Activated CD4-positive, alpha-beta T cell treated with anti-CD3 and anti-CD28 coated beads for 36 hours (primary cell): ENCODE data around the gene MYO1B. TPM values are rescaled to one million over a fixed set of nuclear protein-coding genes. Genes with fewer than 3 reads are reported as not detected.

Experiments used
- ATAC-seq: fragments of 200-7000 bp; cut with Tn5 transposase; one replicate; pipeline ENCODE4 v1.10.0; 2021; ENCODE audit warnings: mild to moderate bottlenecking, moderate library complexity
- CTCF ChIA-PET: fragments of 350-600 bp; sonication (Branson Sonifier 250); formaldehyde crosslinking; loops from one replicate; lab custom pipeline; 2021; ENCODE audit warnings: antibody characterized with exemption; lab: Charles Lee
- POLR2A ChIA-PET: fragments of 350-600 bp; sonication (Branson Sonifier 250); formaldehyde crosslinking; loops from one replicate; lab custom pipeline; 2021; ENCODE audit warnings: antibody characterized with exemption, inconsistent platforms; lab: Charles Lee
- DNase-seq: peaks from one replicate; pipeline ENCODE4 v3.0.0-alpha.2; 2020
- H3K27ac Mint-ChIP-seq: one replicate; pipeline ENCODE4 v1.8.0; 2021; ENCODE audit warnings: mixed read lengths
- H3K27me3 Mint-ChIP-seq: one replicate; pipeline ENCODE4 v1.8.0; 2021; ENCODE audit warnings: mixed read lengths
- H3K36me3 Mint-ChIP-seq: one replicate; pipeline ENCODE4 v1.8.0; 2021; ENCODE audit warnings: low read depth, mixed read lengths
- H3K4me1 Mint-ChIP-seq: one replicate; pipeline ENCODE4 v1.8.0; 2021; ENCODE audit warnings: mixed read lengths
- H3K4me3 Mint-ChIP-seq: one replicate; pipeline ENCODE4 v1.8.0; 2021; ENCODE audit warnings: mild to moderate bottlenecking, moderate library complexity, mixed read lengths
- H3K9me3 Mint-ChIP-seq: one replicate; pipeline ENCODE4 v1.8.0; 2021; ENCODE audit warnings: low read depth, mixed read lengths
- intact Hi-C, 2 experiments: fragments of 100-400 bp; cut with DNase I in 1 of 2; cut with micrococcal nuclease in 1 of 2; formaldehyde crosslinking; loops; one replicate each; pipeline versions ENCODE4 v1.14.2 to v1.15.1; 2022 to 2024; cut with DNase I, micrococcal nuclease
- total RNA-seq, 2 experiments: library from RNA; stranded (reverse); gene quantifications; one replicate each; pipeline ENCODE4 v1.2.3, GENCODE V29; 2021

The MYO1B gene
- total RNA-seq, 2 experiments from 2014 or later = 29.7 to 36.7 TPM

DNA sequence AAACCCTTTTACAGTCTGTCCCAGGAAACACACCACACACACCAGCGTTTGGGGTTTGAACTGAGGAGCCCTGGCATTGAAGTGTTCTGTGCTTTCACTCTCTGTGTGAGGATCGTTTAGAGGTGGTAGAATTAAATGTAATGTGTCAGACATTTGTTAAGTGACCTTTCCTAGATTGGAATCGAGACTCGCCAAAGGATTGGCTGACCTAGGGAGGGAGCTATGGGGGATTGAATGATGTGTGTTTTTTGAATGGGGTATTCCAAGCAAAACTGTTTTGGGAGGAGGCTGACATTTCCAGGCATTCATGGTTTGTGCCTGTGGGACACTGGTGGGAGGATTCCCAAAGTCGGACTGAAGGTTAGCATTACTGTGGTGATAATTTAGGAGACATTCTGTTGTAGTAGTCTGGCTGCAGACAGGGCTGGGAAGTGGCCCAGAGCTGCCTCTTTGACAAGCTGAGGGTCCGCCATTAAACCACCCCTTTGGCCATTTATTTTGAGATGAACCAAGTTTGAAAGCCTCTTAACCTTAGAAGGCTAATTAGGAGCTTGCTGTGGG, 1.7 kb downstream of the MYO1B start:
- Mint-ChIP-seq H3K4me3 (peak overlapping the region; percentile 79), H3K4me1 (peaks cover 20% of the 10 kb centered on the region), H3K27ac (no peak overlapping the region), H3K36me3 (no peaks in the 10 kb centered on the region), H3K27me3 (peaks cover 20% of the 10 kb centered on the region), H3K9me3 (peaks cover 5% of the 10 kb centered on the region)
- ChIA-PET POLR2A (no interaction called here), CTCF (interaction anchor here (2.3 kb wide), 1 partner anchor 275 kb away, joined by 6 read pairs; no protein-coding TSS in a partner anchor)
- DNase-seq (no peak), ATAC-seq (no peak)
- intact Hi-C loops = loop anchor here (5.0 kb wide), 2 partner anchors 75 to 195 kb away; no protein-coding TSS in a partner anchor

DNA sequence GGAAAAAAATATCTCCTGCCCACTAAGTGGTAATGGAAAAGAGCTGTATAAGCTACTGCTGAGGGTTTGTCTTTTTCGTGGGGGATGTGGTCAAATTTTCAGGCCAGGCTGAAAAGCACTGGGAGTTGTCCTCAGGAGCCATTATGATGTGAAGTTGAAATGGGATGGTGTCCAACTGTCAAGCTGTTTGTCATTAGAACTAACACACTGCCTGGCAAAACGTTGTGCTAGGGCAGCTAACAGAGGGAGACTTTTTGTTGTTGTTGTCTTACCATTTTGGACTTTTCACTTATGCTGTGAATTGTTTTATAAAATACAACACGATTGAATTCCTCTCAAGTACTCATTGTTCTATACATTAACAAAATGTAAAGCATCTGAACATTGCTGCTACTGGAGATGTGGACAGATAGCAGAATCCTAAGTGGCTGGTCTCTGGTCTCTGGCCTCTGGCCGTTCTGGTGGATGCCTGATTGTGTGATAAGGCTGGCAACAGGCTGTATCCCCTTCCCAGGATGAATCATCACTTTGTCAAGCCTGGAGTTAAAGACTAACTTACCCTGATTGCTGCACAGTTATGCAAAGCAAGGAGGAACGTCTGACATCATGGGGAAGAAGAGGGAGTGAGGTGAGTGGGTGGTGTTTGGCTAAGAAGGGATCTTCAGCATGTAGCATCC, 2.3 kb downstream of the MYO1B start:
- Mint-ChIP-seq H3K27ac (peak overlapping the region; percentile 11), H3K27me3 (peaks cover 20% of the 10 kb centered on the region), H3K36me3 (no peaks in the 10 kb centered on the region), H3K4me3 (peak overlapping the region; percentile 79), H3K4me1 (peaks cover 20% of the 10 kb centered on the region), H3K9me3 (peaks cover 5% of the 10 kb centered on the region)
- ATAC-seq = no peak
- ChIA-PET CTCF (interaction anchor here (1.1 to 2.3 kb wide), 2 partner anchors 8 to 274 kb away, joined by 3 to 6 read pairs; no protein-coding TSS in a partner anchor), POLR2A (no interaction called here)
- intact Hi-C loops = loop anchor here (5.0 kb wide), 2 partner anchors 75 to 195 kb away; no protein-coding TSS in a partner anchor
- no peak for DNase-seq

DNA sequence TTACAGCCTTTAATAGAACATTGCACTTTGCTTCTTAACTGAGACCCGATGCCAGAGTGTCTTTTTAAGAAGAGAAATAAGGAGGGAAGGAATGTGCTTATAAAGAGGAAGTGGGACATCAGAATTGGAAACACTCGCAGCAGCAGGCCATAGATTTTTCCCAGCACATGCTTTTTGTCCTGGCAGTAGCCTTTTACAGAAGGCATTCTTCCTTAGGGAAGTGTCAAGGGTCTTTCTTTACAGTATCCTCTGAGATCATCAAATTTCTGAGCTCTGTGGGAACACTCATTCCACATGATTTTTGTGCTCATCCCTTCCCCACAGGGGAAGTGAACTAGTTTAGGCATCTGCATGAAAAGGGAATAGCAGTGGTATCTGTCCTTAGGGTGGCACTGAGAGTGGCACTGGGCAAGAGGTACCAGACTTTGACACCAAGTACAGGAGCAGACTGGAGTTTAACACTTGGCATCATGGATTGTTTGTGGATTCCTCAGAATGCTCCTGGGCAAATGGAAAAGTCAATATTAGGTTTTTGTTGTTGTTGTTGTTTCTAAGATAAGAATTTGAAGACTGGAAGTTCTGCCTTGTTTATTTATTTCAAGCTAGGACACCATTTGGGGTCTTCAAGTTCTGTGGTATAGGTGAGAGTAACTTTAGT, 4.1 kb downstream of the MYO1B start:
- ChIA-PET CTCF (interaction anchor here (0.7 to 1.2 kb wide), 2 partner anchors 270 to 272 kb away, joined by 3 read pairs; no protein-coding TSS in a partner anchor), POLR2A (no interaction called here)
- no peaks in the 10 kb centered on the region for H3K36me3 Mint-ChIP-seq
- H3K4me3 Mint-ChIP-seq = no peak overlapping the region
- no peak overlapping the region for H3K27ac Mint-ChIP-seq
- intact Hi-C loops = loop anchor here (5.0 kb wide), 2 partner anchors 77 to 197 kb away; no protein-coding TSS in a partner anchor
- H3K9me3 Mint-ChIP-seq = no peaks in the 10 kb centered on the region
- peaks cover 18% of the 10 kb centered on the region for H3K27me3 Mint-ChIP-seq
- no peak for DNase-seq
- no peak for ATAC-seq
- H3K4me1 Mint-ChIP-seq = peaks cover 20% of the 10 kb centered on the region

DNA sequence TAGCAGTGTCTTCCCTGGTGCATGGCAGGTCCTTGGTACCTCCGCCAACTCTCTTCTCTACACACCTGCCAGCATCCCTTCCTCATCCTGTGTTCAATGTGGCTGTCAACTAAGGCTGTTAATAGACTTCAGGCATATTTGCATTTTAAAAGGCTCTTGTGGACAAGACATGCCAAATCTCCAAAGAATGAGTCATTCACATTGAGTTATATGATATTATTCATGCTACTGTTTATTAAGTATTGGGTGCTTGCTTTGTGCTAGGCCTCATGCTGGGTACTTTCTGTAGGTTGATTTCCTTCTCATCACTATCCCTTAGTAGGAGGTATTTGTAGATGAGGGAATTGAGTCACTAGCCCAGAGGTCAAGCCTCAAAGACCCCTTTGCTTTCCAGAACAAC, 5.2 kb downstream of the MYO1B start:
- no peaks in the 10 kb centered on the region for H3K36me3 Mint-ChIP-seq
- no peak overlapping the region for H3K27ac Mint-ChIP-seq
- no peak for DNase-seq
- CTCF ChIA-PET = no interaction called here
- peaks cover 16% of the 10 kb centered on the region for H3K27me3 Mint-ChIP-seq
- H3K4me3 Mint-ChIP-seq = no peak overlapping the region
- POLR2A ChIA-PET = no interaction called here
- no peaks in the 10 kb centered on the region for H3K9me3 Mint-ChIP-seq
- H3K4me1 Mint-ChIP-seq = peaks cover 20% of the 10 kb centered on the region
- ATAC-seq = no peak
- intact Hi-C loops = no loop called here

DNA sequence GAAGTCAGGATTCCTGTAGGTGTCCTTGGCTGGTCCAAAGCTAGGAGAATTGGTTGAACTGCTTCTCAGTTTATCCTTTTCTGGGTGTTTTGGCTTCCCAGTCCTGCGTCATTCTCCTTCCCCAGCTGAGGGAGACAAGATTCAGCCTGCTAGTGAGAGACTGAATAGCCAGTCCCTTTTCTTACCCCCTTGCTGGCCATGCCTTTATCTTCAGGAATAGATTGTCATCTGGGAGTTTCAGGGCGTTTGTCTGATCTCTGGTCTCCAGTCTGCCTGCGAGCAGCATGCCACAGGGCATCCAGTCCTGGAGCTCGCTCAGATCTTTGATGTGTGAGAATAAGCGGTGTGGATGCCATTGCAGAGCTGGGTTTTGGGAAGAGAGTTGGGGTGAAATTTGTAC, 5.8 kb downstream of the MYO1B start:
- peaks cover 16% of the 10 kb centered on the region for H3K27me3 Mint-ChIP-seq
- no peak overlapping the region for H3K27ac Mint-ChIP-seq
- no peak for ATAC-seq
- no peaks in the 10 kb centered on the region for H3K36me3 Mint-ChIP-seq
- H3K4me3 Mint-ChIP-seq = no peak overlapping the region
- POLR2A ChIA-PET = no interaction called here
- CTCF ChIA-PET = interaction anchor here (1.2 kb wide), 1 partner anchor 20 kb away, joined by 4 read pairs; no protein-coding TSS in a partner anchor
- intact Hi-C loops = no loop called here
- no peak for DNase-seq
- H3K4me1 Mint-ChIP-seq = peaks cover 20% of the 10 kb centered on the region
- H3K9me3 Mint-ChIP-seq = no peaks in the 10 kb centered on the region

DNA sequence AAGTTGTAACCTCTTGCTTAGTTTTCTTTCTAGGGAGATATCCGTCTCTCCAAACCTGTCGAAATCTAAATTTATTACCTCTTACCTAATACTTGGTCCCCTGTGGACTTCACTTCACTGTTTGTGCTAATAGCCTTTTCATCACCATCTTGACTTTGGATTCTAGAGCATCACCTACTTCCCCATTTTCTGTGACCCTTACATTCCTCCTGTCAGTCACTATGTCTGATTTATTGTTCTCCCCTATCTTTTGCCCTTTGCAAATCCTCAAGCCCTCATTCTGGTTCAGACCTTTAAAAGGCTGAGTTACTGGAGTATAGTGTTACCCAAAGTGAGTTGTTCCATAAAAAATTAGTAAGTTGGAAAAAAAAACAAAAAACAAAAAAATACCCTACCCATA, 7.5 kb downstream of the MYO1B start:
- Mint-ChIP-seq H3K4me1 (peaks cover 4% of the 10 kb centered on the region), H3K27ac (no peak overlapping the region), H3K9me3 (no peaks in the 10 kb centered on the region), H3K4me3 (no peak overlapping the region), H3K27me3 (peaks cover 7% of the 10 kb centered on the region), H3K36me3 (no peaks in the 10 kb centered on the region)
- ATAC-seq (no peak), DNase-seq (no peak)
- intact Hi-C loops = no loop called here
- CTCF ChIA-PET = interaction anchor here (0.6 kb wide), 1 partner anchor 57 kb away, joined by 3 read pairs; no protein-coding TSS in a partner anchor
- POLR2A ChIA-PET = no interaction called here

DNA sequence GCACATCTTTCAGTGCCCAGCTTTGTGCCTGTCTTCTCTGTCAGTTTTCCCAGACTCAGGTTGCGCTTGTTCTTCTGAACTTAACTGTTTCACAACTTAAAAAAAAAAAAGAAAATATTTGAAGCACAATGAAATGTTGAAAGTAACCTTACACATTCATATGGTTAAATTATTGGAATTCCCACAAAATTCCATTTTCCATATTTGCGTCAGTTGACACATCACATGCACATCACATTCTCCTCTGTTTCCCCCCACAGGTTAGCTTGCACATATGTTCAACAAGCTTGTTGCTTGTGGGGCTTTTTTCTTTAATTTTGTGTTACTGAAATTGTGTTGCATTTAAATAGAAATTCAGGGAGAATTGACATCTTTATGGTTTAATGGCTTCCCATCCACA, 8.3 kb downstream of the MYO1B start:
- H3K9me3 Mint-ChIP-seq = no peaks in the 10 kb centered on the region
- no peaks in the 10 kb centered on the region for H3K36me3 Mint-ChIP-seq
- no peak overlapping the region for H3K27ac Mint-ChIP-seq
- no peak for DNase-seq
- ATAC-seq = no peak
- H3K27me3 Mint-ChIP-seq = peaks cover 4% of the 10 kb centered on the region
- H3K4me3 Mint-ChIP-seq = no peak overlapping the region
- H3K4me1 Mint-ChIP-seq = no peaks in the 10 kb centered on the region
- ChIA-PET CTCF (interaction anchor here (0.6 kb wide), 1 partner anchor 475 kb away, joined by 3 read pairs; no protein-coding TSS in a partner anchor), POLR2A (no interaction called here)
- intact Hi-C loops = no loop called here

DNA sequence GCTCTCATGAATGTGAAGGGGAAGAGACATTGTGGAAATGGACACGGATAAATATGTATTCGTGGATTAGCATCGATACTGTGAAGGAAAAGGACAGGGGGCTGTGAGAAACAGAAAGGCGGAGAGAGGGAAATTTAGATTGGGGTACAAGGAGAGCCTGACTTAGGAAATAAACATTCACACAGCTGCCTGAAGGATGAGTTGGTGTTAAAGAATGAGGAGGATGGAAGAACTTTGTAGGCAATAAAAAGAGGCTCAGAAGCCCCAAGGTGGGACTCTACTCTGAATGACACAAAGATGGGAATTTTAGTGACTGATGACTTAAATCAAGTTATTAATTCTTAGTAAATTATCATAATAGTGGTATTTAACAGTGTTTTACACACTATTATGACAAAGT, 10.1 kb downstream of the MYO1B start:
- CTCF ChIA-PET = interaction anchor here (1.3 kb wide), 1 partner anchor 24 kb away, joined by 3 read pairs; no protein-coding TSS in a partner anchor
- Mint-ChIP-seq H3K9me3 (no peaks in the 10 kb centered on the region), H3K36me3 (no peaks in the 10 kb centered on the region), H3K4me1 (no peaks in the 10 kb centered on the region), H3K27ac (no peak overlapping the region), H3K27me3 (peaks cover 4% of the 10 kb centered on the region), H3K4me3 (no peak overlapping the region)
- POLR2A ChIA-PET = no interaction called here
- DNase-seq (no peak), ATAC-seq (no peak)
- intact Hi-C loops = no loop called here

DNA sequence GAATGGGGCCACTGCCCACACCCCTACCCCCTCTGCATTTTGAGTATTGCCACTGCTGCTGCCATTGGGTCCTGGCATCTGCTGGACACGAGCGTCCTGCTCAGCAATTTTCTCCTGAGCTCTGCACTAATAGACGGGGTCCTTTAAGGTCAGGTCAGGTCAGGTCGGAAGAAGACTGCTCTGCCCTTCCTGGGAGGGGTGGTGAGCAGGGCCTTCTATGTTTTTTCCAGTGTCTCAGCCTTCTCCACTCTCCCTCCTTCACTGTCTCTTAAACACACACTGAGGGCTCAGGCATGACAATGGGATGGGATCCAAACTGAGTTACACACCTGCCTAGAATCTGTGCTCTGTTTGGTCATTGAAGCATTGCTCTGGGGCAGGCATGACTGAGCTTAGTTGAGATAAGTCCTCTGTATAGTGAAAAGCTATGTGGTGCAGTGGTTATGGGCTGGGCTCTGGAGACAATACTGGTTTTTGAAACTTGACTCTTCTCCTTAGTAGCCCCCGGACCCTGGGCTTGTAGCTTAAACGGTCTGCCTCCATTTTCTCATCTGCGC, 10.6 kb downstream of the MYO1B start:
- Mint-ChIP-seq H3K4me1 (no peaks in the 10 kb centered on the region), H3K27ac (no peak overlapping the region), H3K36me3 (no peaks in the 10 kb centered on the region), H3K4me3 (no peak overlapping the region), H3K27me3 (peaks cover 4% of the 10 kb centered on the region), H3K9me3 (no peaks in the 10 kb centered on the region)
- no peak for ATAC-seq
- POLR2A ChIA-PET = interaction anchor here (0.7 kb wide), 1 partner anchor 85 kb away, joined by 3 read pairs; no protein-coding TSS in a partner anchor
- CTCF ChIA-PET = interaction anchor here (1.1 to 1.3 kb wide), 2 partner anchors 25 to 91 kb away, joined by 3 to 5 read pairs; no protein-coding TSS in a partner anchor
- intact Hi-C loops = no loop called here
- no peak for DNase-seq

DNA sequence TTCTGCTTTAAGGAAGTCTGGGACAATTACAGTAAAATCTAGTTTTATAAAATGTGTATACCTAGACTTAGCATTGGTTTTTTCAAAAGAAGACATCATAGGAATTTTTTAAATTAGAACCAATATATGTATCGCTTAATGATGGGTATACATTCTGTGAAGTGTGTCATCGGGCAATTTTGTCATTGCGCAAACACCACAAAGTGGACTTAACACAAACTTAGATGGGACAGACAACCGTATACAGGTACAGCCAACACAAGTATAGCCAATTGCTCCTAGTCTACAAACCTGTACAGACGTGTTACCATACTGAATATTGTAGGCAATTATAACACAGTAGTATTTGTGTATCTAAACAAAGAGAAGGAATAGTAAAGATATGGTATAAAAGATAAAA, 12.7 kb downstream of the MYO1B start:
- ATAC-seq = no peak
- CTCF ChIA-PET = no interaction called here
- POLR2A ChIA-PET = no interaction called here
- no peak overlapping the region for H3K27ac Mint-ChIP-seq
- H3K4me3 Mint-ChIP-seq = no peak overlapping the region
- no peak for DNase-seq
- H3K9me3 Mint-ChIP-seq = no peaks in the 10 kb centered on the region
- H3K27me3 Mint-ChIP-seq = peaks cover 2% of the 10 kb centered on the region
- no peaks in the 10 kb centered on the region for H3K36me3 Mint-ChIP-seq
- intact Hi-C loops = no loop called here
- no peaks in the 10 kb centered on the region for H3K4me1 Mint-ChIP-seq

DNA sequence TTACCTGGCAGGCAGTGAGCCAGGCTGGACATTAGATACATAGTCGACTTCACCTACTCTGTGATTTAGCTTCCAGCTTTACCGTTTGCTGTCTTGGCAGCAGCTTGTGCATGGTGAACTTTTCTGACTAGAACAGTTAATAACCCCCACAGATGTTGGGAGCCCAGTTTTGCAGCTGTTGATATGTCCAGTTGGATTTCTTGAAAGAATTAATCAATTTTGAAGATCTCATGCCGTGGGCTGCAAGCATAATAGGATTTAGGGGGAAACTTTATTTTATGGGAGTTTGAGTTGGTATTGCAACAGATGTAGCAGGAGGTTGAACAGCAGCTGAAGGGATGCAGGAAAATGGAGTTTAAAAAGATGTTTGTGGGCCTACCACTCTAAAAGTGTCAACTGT, 13.8 kb downstream of the MYO1B start:
- Mint-ChIP-seq H3K9me3 (no peaks in the 10 kb centered on the region), H3K36me3 (no peaks in the 10 kb centered on the region), H3K4me1 (no peaks in the 10 kb centered on the region), H3K4me3 (no peak overlapping the region), H3K27me3 (peaks cover 2% of the 10 kb centered on the region), H3K27ac (no peak overlapping the region)
- DNase-seq (no peak), ATAC-seq (no peak)
- intact Hi-C loops = no loop called here
- CTCF ChIA-PET = no interaction called here
- POLR2A ChIA-PET = no interaction called here
